ENCODE data around the gene SZT2.
"Not testable (repeated sequence)": the region's sequence is repeated elsewhere in the genome, so short reads cannot be mapped to it uniquely, and the experiment has no call there.

The SZT2 gene

DNA sequence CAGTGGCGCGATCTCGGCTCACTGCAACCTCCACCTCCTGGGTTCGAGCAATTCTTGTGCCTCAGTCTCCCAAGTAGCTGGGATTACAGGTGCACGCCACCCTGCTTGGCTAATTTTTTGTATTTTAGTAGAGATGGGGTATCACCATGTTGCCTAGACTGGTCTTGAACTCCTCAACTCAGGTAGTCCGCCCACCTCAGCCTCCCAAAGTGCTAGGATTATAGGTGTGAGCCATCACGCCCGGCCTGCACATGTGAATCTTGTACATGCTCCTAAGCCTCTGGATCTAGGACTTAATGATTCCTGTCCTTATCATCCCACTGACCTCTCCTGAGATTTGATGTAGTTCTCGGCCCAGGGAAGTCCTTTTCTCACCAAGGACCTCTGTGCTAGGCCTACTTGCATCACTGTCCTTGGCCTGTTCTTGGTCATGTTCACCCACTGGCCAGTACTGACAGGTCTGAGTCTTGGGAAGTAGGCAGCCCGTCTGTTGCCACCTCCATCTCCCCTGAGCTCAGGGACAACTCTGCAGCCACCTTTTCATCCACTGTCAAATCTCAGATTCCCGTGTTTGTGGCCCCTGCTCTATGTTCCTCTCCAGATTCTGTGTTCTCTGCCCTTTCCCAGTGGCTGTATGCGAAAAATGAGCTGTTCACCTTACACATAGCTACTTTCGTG lies 54.6 kb downstream of the SZT2 start:
- no peak for DNase-seq

DNA sequence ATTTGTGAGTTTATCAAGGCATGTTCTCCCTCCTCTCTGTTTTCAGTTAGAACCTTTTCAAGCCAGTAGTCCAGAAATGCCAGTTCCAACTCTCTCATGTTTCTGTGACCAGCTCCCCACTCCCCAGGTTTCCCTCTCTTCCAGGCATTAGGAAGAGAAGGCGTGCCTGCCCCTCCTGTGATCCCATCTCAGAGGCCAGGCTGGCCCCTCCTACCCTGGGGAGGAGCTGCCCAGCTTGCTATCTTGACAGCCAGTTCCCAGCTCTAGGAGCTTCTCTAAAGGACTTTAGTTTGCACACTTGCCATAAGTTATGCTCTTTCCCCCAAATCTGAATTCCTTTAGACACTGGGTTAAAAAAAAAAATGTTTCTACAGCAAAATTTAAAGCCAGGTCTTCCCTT lies 55.1 kb downstream of the SZT2 start:
- DNase-seq = no peak

- no peak for DNase-seq
Observed at GRCh38 chr1:43445606-43446387, 56.1 kb downstream of the SZT2 start.

DNA sequence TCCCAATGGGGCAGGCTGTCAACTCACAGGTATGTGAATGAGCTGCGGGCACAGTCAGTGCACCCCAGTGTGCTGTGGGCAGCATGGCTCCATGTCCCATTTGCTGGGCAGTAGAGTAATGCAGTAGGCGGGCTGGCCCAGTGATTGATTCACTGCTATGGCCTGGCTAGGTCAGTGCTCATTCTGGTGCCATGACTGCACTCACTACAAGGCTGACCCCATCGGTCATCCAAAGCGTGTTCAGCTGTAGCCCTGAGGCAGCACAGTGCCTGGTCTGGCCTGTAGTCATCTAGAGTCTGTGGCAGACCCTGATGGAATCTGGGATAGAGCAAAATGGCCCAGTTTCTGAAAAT lies 56.7 kb downstream of the SZT2 start:
- DNase-seq = no peak

- DNase-seq = no peak
Observed at GRCh38 chr1:43446881-43447835, 57.5 kb downstream of the SZT2 start.

DNA sequence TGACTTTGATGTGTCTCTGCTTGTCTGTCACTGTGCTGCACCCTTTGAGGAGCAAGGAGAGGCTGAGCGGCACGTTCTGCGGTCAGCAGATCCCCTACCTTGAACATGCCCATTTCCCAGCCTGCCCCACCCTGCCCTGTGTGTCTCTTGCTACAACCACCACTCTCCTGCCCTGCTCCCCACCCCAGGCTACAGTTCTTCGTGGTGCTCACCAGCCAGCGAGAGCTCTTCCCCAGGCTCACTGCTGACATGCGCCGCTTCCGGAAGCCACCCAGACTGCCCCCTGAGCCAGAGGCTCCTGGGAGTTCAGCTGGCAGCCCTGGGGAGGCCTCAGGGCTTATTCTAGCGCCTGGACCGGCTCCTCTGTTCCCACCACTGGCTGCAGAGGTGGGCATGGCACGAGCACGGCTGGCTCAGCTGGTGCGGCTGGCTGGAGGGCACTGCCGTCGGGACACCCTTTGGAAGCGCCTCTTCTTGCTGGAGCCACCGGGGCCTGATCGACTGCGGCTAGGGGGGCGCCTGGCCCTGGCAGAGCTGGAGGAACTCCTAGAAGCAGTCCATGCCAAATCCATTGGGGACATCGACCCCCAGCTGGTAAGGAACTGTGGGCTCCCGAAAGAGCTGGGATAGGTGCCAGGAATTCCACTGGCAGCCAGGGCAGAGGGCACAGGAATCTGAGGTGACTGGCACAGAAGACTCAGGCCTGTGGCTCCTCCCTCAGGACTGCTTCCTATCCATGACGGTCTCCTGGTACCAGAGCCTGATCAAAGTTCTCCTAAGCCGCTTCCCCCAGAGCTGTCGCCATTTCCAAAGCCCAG lies 58.4 kb downstream of the SZT2 start:
- no peak for DNase-seq

DNA sequence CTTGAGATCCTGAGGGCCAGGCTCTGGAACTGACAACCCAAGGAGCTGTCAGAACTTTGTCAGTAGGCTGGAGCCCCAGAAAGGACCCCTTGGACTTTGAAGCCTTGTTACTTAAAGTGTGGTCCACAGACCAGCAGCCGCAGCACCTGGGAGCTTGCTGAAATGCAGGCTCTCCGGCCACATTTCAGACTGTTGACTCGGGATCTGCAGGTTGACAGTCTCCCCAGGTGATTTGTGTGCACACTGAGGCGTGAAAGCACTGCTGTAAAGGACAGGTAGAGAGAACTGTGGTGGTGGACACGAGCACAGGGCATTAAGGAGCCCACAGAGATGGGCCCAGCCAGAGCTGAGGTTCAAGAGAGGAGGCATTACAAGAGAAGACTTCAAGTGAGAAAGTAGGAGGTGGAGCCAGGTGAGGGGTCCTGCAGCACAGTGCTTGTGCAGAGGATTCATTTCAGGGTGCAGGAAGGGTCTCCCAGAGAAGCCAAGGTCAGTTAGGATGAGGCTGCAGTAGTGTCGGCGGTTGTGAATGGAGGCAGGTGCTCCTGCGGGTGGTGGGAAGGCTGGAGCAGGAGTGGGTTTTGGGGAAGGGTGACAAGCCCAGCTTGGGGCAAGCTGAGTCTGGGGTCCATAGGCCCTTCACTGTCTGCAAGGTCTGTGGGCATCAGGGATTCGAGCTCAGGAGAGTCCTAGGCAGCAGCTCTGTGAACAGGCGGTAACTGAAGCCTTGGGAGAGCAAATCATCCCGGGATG lies 59.4 kb downstream of the SZT2 start:
- no peak for DNase-seq

DNA sequence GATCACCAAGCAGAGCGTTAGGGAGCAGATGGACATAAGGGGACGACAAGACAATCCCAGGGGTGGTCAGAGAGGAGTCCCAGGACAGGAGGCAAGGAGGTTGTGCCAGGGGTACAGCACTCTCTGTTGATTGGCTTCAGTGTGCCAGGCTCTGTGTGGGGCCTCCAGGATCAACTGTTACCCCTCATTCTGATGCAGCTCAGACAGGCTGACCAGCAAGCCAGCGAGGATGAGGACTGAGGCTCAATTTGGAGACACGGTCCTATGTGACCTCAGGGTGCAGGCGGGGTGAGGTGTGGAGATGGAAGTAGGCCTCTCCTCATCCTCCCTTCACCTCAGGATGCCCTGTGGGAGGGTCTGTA lies 60.0 kb downstream of the SZT2 start:
- no peak for DNase-seq

GRCh38 chr1:43450251-43450941 lies 60.7 kb downstream of the SZT2 start:
- no peak for DNase-seq

DNA sequence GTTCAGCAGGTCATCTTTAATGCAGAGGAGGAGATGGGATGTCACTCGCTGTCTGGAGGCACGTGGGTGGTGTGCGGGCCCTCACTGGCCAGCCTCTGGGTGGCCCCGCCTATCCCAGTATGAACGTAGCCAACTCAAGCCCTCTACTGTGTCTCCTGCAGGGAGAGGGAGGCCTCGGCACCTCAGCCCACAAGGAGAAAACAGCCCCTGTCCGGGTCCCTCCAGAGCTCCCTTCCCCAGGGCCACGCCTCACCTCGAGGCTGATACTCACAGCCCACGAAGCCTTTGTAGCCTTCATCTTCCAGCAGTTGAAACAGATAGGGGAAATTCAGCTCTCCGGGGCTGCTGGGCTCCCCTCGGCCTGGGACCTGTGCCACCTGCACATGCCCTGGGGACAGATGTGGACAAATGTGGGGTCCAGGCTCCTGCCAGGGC lies 61.5 kb downstream of the SZT2 start:
- no peak for DNase-seq

DNA sequence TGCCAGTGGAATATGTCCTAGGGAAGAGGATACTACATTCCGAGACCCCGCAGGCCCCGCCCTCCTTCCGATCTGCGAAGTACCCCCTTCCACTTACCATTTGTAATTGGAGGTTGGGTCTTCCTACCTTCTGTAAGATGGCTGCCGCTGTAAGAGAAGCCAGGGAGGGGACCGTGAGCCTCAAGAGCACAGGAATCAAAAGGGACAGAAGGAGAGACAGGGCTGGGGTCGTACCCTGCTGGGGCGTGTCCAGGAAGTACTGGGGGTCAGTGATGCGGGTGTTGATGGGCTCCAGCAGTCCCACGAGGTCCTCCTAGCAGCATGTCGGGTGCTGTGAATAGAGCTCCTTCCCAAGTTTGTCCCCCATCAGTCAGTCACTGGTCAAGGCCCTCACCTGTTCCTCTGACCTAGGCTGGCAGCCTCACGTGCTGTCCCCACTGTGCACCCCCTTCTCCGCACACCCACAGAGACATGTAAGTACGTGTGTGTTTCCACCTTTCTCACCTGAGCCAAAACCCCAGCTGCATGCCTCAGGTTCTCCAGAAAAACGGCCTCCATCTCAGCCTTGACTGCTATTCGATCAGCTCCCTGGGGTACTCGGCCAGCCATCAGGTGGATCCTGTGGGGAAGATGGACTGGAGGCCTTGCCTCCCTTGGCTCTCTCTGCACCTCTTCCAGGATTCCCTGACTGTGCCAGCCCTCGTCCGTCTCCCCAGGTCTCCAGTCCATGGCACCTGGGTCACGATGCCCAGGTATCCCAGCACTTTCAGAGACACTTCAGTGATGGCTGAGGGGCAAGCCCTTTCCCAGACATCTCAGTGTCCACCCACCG lies 62.2 kb downstream of the SZT2 start:
- no peak for DNase-seq

GRCh38 chr1:43452789-43453441 lies 63.2 kb downstream of the SZT2 start:
- peak in 1 of 2 experiments; percentile 42 for DNase-seq

GRCh38 chr1:43453442-43454269 lies 64.0 kb downstream of the SZT2 start, which contains the start of gene HYI:
Gene HYI (minus strand): TSS chr1:43453931. CDS start chr1:43453793, 138 bp downstream.
- DNase-seq = peak in 1 of 2 experiments; percentile 64

- peak; percentile 64 to 78 for DNase-seq
Observed at GRCh38 chr1:43454270-43455011, 64.7 kb downstream of the SZT2 start.

DNA sequence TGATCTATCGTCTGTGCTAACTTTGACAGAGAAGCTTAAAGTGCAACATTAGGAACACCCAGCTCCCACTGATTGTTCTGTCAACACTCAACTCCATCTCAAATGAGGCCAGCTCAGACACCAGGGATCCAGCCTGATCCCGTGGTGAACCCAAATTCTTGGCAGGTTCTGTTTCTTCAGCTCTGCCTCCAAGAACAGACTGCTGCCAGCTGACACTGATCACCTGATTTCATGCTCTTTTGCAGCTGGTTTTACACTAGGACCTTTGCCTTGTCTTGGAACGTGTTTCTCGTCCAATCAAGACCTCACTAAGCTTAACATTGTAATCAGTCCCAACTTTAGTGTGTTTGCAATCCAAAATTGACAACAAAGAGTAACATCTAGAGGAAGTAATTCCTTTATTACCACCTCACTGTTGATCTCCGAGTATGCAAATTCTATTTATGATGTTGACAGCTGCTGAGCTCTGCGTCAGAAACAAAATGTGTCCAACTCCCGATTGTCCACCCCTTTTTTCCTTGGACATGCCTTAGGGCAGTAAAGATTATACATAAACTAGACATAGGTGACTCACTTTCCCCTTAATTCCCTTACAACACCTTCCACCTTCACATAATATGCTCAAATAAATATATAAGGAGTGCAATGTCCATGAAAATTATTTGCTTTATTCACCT lies 65.7 kb downstream of the SZT2 start:
- DNase-seq = no peak

DNA sequence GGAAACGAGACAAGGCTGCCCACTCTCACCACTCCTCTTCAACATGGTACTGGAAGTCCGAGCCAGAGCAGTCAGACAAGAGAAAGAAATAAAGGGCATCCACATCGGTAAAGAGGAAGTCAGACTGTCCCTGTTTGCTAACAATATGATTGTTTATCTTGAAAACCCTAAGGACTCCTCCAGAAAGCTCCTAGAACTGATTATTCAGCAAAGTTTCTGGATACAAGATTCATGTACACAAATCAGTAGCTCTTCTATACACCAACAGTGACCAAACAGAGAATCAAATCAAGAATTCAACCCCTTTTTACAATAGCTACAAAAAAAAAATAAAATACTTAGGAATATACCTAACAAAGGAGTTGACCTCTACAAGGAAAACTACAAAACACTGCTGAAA lies 68.7 kb downstream of the SZT2 start:
- not testable (repeated sequence) for DNase-seq
